H1 (cell line): ENCODE results near the gene MTMR2. TPM values are rescaled to one million over a fixed set of nuclear protein-coding genes. Genes with fewer than 3 reads are reported as not detected.

Source experiments
- CTCF ChIP-seq, 3 experiments: IDR thresholded peaks; 1 replicate in 2 of 3; 2 replicates in 1 of 3; pipeline versions ENCODE4 v1.5.1 to v1.6.1; 2011; ENCODE audit warnings: low read length in 3 of 3, mild to moderate bottlenecking in 3 of 3, inconsistent platforms in 2 of 3, low read depth in 1 of 3, moderate library complexity in 1 of 3; ENCODE audit not compliant: insufficient read depth in 1 of 3; ENCODE audit errors: control extremely low read depth in 1 of 3
- POU5F1 ChIP-seq: IDR thresholded peaks from 2 replicates; pipeline ENCODE4 v1.6.1; 2011; ENCODE audit warnings: low read depth, mild to moderate bottlenecking, low read length, moderate library complexity
- polyA plus RNA-seq, 7 experiments: library from polyadenylated mRNA; depleted of rRNA in 3 of 7; stranded (reverse) in 5 of 7; unstranded in 2 of 7; fragments of >200 nt in 5 of 7; fragments of 200-250 nt in 2 of 7; gene quantifications; 1 replicate in 5 of 7; 2 replicates in 1 of 7; 4 replicates in 1 of 7; pipeline versions ENCODE4 v1.2.1 to v1.2.3, GENCODE V29; 2011 to 2013; ENCODE audit warnings: missing spikeins in 2 of 7, mixed read lengths in 2 of 7
- total RNA-seq: library from RNA; stranded (reverse); fragmentation: NEBNext Ultra II Directional; extraction: Animal tissue kit (Norgen Biotek cat#: 25700); gene quantifications from 2 replicates; pipeline ENCODE4 v1.2.1, GENCODE V29; 2021

MTMR2 gene
- total and polyA plus RNA-seq, 2 of the 8 experiments (the other 6 are each of a cell fraction or from before 2014, with no cell fraction given): 16.7 to 52.9 TPM

GRCh38 chr11:95939091-95939490 lies 15.2 kb upstream of the MTMR2 start (continued):
- TF ChIP-seq POU5F1: no peak
- no peak for TF ChIP-seq CTCF (IDR thresholded peaks at IDR 0.05; ENCODE audit: control extremely low read depth in 1 of 3, insufficient read depth in 1 of 3, low read depth in 1 of 3, low read length in 3 of 3)
